NCI-H187 (cell line): ENCODE results near the gene ZBTB33.

ENCODE experiments used
- DNase-seq, 2 experiments: peaks; one replicate each; lab custom pipeline; 2025; lab: John Stamatoyannopoulos, UW

ZBTB33 gene, protein sequence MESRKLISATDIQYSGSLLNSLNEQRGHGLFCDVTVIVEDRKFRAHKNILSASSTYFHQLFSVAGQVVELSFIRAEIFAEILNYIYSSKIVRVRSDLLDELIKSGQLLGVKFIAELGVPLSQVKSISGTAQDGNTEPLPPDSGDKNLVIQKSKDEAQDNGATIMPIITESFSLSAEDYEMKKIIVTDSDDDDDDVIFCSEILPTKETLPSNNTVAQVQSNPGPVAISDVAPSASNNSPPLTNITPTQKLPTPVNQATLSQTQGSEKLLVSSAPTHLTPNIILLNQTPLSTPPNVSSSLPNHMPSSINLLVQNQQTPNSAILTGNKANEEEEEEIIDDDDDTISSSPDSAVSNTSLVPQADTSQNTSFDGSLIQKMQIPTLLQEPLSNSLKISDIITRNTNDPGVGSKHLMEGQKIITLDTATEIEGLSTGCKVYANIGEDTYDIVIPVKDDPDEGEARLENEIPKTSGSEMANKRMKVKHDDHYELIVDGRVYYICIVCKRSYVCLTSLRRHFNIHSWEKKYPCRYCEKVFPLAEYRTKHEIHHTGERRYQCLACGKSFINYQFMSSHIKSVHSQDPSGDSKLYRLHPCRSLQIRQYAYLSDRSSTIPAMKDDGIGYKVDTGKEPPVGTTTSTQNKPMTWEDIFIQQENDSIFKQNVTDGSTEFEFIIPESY

DNA sequence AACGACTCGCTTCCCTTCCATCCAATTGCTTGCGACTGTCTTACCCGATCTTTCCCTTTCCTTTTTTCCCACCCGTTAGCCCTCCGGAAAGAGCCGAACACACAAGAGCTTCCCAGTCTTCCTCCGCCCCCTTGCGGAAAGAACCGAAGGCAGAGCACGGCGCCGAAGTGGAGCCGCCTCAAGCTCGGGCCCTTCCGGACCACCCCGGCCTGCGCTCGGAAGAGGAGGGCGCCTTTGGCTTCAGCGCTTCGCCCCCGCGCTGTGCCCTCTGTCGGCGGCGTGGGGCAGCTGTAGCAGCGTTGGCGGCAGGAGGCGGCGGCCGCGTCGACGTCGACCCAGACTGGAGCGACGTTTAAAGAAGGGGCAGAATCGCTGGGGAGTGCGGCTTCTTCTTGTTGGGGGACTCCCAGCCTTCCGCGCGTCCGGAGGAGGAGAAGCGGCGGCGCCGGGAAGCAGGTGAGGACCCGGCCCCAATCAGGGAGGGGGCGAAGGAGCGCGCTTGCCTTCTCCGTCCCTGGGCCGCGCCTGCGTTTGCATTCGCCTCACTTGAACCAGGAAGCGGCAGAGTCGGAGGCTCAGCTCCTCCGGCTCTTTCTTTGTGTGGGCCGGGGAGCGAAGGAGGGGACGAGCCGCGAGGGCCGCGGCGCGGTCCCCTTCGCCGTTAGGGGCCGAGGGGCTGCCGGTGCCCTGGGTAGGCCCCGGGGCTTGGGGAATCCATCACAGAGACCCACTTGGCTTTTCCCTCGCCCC is at the start of gene ZBTB33:
TSS of gene ZBTB33 (plus strand) at position 291 of the 750 bp plus-strand sequence. CDS start 2,604 bp downstream, outside the sequence.
- DNase-seq: peak; percentile 82 to 94

DNA sequence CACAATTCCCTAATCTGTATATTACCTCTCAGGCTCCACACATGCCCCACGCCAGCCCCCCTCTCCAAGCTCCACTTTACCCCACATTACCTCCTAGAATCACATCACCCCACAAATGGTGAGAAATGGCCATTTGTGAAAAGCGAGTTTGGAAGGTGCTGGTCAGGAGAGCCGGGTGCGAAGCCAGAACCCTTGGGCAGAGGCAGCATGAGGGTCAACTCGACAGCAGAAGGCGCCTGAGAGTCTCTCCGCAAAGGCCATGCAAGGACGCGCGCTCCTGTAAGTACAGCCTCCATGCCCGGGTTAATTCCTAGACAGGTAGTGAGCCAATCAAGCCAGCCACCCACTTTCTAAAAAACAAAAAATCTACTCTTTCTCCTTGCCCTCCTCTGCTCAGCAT is 49.8 kb upstream of the ZBTB33 start:
- no peak for DNase-seq

DNA sequence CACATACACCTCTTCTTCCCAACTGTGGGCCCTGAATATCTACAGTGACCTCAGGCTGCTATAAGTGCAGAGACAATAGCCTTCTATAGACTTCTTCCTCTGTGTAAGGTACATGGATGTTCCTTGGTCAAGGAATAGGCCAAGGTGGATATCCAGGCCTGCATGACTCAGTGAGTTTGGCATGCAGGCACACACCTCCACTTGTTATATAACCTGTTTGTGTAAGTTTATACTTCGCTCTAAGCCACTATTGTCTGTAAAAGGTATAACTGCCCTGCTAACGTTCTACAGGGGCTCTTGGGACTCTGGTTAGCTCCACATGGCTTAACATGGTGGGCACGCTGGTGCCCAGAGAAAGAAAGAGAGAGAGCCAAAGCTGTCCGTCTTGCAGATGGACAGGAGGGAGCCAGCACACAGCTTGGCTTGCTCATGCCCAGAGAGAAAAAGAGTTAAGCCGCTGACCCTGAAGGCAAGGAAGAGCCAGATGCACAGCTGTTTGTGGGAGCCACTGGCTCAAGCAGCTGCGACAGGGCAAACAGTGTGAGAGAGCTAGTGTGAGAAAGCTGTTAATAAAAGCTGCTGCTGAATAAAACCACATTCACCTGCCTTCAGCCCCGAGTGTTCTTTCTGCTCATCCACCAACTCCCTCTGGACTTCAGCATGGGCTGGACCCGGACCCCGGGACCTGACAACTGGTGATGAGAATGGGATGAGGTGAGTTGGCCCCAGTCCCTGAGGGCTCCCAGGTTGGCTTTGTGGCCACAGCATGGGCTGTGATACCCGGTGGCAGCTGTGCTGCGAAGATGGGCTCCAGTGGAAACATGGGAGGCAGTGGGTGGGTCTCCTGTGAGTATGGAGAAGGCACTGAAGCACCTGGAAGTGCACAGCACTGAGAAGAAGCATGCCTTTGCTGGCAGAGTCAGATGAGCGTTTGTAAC is 44.5 kb upstream of the ZBTB33 start:
- no peak for DNase-seq

DNA sequence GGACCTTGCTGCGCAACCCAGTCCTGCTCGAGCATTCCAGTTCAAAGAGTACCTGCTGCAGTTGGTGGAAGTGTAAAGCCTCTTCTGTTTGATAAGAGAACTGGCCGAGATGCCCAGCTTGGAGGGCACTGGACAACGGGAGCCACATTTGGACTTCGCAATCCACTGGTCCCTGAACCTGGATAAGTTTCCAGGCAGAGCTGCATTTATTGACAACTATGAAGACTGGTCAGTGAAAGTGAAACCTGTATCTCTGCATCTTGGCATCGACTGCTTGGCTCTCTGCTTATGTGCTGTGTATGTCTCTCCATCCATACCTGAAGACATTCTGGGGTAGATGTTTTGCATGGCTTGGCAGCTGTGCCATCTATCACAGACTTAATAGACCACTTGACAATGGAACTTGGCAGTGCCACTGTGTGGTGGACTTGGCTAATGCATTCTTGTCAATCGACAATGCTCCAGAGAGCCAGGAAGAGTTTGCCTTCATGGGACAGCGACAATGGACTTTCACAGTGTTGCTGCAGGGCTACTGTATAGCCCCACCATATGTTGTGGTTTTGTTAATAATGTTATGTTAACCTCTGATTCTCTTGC is 43.5 kb upstream of the ZBTB33 start:
- no peak for DNase-seq

DNA sequence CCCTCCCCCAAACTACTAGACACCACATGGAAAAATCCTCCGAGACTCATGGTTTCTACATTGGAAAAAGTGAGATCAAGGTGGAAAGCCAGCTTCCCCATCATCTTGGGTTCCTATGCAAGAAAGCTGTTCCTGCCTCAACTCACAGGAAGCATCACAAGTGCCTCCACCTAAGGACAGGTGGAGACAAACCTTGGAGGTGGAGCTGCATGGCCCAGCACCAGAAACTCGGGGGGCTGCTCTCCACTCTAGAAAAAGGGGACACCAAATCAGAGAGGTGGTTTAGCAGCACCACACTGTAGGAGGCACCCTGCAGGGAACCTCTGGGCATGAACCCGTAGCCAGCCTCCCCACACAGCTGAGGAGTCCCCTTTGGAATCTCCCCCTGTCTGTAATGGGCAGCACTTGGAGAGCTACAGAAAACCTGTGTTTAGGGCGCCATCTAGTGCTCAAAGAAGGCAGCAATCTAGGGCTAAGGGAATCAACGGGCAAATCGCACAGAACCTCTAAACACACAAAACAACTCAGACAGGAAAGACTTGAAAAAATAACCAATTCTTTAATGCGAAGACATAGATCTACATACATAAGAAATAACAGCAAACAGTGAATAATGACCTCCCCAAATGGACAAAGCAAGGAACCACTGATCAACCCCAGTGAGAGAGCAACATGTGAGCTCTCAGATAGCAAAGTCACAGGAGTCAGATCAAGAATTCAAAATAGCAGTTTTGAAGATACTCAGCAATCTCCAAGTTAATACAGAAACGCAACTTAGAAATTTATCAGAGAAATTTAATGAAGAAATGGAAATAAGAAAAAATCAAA is 37.0 kb upstream of the ZBTB33 start:
- DNase-seq: peak; percentile 7 to 9

DNA sequence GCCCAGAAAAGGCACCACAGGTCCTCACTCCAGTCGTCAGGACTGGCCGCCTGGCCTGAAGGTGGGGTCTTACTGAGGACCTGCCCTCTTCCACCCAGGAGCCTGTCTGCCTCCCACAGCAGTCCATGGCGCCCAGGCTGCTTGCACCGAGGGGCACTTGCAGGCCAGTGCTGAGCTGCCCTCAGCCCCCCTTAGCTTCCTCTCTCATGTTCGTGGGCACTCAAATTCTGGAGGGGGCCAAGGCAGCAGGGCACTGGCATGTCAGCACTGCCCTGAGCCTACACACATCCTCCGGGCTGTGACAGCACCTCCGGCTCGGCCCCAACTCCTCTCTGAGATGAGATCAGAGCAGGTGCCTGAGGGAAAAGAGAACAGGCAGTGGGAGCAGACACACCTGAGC is 27.2 kb upstream of the ZBTB33 start:
- no peak for DNase-seq

DNA sequence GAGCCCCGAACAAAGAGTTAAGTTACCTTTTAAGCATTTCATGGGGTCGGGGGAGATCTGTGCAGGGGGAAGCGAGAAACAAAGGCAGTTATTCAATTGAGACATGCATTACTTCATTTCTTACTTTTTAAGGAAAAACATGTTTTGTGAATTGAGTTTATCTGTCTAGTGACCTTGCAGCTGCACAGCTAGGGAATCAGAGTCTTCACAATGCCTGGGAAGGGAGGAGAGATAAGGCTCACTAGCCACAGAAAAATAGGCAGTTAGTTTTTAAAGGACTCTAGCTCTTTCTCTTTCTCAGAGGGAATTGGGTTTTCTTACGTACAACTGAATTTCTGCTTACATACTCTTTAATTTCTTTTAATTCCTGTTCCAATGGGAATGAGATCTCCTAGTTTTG is 26.2 kb upstream of the ZBTB33 start:
- no peak for DNase-seq

DNA sequence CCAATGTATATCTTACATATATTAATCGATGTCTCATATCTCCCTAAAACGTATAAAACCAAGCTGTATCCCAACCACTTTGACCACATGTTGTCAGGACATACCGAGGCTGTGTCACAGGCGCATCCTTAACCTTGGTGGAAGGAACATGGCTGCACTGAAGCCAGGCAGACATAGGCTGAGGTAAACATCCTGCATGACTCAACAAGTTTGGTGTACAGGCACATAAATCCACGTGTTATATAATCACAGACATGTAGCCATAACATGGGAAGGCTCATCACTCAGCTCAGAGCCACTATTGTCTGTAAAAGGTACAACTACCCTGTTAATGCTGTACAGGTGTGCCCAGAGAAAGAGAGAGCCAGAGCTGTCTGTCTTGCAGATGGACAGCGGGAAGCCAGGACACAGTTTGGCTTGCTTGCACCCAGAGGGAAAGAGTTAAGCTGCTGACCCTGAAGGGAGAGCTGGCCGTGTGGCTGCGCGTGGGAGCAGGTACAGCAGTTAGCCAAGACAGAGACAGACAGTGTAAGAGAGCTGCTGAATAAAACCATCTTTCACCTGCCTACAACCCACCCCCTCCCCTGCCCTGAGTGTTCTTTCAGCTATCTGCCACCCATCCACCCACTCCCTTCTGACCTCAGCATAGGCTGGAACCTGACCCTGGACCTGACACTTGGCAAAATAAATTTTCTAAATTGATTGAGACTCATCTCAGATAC is 22.3 kb upstream of the ZBTB33 start:
- DNase-seq: no peak

DNA sequence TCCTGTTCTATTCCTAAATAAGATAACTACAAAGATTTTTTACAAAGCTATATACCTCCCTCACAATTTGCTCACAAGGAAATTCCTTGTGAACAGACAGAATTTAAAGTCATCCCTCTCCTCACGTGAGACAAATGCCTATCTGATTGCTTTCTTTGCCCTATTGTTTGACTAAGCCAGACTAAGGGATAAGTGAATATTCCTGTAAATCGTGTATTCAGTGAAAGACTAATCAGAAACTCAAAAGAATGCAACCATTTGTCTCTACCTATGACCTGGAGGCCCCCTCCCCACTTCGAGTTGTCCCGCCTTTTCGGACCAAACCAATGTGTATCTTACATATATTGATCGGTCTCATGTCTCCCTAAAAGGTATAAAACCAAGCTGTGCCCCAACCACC is 15.3 kb upstream of the ZBTB33 start:
- DNase-seq: no peak

DNA sequence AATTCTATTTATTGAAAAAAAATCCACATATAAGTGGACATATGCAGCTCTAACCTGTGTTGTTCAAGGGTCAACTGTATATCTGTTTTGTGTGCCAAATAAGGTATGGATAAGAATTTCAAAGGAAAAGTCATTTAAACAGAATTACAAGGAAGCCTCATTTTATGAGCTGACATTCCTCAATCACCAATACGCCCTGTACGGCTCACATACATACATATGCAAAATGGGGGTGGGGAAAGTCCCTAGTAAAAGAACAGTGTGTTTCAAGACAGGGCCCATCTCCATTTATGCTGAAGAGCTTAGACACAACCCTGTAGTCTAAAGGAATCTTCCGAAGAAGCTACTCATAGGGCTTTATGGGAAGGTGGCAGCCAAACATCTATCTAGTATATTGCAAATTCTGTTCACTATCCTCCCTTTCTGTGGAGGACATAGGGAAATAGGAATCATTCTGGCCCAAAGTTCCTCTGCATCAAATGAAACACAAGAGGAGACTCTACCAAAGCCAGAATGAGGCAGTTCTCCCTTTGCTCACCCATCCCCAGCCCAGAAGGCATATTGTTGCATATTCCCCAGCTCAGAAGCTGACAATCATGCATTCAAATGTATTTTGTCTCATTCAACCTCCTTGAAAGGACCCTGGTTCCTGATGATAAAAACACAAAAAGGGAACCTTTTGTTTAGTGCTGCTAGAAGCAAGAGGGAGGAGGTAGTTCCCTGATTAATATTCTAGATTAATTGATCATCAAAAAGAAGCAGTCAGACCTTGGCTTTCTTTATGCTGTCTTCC is 13.7 kb upstream of the ZBTB33 start:
- no peak for DNase-seq

DNA sequence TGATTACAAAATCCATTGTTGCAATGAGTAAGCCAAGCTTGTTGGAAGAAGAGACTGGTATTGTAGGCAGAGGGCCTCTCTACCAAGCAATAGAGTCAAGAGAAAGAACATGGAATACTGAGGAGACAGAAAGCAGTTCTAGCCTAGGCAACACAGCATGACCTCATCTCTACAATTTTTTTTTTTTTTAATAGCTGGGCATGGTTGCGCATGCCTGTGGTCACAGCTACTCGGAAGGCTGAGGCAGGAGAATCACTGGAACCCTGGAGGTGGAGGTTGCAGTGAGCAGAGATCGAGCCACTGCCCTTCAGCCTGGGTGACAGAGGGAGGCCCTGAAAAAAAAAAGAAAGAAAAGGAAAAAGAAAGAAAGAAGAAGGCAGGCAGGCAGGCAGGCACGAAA is 11.7 kb upstream of the ZBTB33 start:
- DNase-seq: no peak

DNA sequence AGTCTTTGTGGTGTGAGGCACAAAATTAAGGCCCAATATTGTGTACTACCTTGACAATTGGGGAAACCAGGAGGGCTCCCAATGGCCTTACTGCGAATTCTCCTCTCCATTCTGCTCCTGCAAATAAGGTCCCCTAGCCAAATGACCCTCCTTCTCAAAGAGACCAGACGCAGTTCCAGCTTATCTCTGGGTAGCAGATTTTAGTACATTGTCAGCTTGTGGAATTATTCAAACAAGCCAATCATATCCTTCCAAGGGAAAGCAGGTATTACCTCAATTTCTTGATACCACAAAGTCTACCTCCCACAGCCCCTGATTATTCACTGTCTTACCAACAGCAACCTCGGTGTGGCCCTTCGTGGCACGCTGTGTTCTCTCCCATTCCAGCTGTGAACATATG is 7.8 kb upstream of the ZBTB33 start:
- DNase-seq: no peak

DNA sequence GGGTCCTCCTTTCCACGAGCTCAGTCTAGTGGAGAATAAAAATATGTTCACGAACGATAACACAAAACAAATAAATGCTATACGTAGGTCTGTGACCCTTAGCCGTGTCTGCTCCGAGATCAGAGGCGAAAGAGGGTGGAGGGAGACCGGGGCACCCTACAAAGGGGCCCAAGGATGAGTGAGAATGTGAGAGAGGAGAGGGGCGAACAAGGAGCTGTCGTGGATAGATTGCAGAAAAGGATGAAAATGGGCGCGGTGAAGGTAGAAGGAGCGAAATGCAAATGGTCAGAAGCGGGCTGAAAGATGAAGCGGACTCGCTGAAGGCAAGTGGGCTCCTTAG is 6.2 kb upstream of the ZBTB33 start:
- no peak for DNase-seq

DNA sequence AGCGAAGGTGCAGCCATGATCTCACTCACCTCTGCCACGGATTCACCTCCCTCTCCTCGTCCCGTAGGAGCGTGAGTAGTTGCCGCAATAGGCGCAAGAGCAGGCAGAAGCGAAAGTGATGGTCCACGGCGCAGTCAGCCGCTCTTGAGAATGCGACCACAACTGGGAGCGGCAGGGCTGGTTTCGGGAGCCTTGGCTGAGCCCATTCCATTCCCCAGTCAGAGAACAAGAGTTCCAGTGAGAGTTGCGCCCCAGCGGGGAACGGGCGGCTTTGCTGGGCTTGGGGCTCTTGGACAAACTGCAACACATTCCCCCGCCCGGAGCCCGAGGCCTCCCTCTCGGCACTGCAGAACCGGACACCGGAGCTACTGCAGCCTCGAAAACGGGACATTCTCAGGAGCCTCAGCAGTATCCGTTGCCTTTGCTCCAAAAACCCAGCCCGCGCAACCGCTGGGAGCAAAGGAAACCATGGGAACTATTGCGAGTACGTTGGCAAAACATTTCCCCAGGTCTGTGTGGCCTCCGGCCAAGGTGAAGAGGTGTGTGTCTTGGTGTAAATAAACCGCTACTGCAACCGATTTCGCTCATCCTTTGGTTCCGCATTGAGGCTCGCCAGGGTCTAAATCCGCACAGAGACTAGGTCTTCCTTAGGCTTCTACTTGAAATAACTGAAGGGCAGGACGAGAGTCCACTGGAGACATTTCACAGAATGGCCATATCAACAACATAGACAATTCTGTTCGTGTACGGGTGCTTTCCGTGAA is 5.7 kb upstream of the ZBTB33 start:
- peak; percentile 61 to 71 for DNase-seq

DNA sequence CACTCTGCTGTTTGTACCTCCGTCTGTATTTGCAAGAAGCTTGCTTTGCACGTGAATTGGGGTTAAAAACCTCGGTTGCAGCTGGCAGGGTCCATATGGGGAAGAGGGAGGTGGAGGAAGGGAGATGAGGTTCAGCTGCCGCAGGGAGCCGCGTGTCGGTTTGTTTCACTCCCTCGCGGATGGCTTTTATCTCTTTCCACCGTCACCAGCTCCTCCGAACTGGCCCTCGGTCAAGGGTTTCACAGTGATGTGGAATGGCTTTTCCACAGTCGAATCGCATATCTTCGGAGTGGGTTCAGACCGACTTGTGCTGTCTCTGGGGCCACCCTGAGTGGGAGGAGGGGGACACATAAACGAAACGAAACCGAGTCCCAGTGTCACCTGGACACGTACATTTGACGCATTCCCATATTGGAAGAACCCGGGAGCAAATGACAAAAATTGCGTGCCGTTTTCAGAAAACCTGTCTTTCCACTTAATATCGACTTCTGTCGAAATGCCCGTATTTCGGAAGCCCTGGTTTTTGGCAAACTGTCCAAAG is 929 bp downstream of the ZBTB33 start:
- DNase-seq: no peak

DNA sequence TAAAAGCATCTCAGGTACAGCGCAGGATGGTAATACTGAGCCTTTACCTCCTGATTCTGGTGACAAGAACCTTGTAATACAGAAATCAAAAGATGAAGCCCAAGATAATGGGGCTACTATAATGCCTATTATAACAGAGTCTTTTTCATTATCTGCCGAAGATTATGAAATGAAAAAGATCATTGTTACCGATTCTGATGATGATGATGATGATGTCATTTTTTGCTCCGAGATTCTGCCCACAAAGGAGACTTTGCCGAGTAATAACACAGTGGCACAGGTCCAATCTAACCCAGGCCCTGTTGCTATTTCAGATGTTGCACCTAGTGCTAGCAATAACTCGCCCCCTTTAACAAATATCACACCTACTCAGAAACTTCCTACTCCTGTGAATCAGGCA is 3.2 kb downstream of the ZBTB33 start:
- DNase-seq: no peak

DNA sequence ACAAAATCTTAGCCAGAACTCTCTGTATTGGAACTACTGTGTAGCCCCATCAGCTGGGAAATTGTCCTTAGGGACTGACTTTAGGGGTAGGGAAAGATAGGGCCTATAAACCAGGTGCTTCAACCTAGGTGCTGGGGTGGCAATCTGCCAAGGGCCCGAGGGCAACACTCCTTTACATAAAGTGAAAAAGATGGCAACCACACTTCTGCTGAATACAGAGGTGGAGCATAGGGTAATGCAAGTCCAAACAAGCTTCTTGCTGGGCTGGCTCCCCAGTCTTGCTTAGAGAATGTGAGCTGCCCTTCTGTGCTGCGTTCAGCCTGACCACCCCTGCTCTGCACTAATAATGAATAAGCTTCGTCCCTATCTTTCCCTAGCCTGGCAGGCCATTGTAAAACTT is 9.8 kb downstream of the ZBTB33 start:
- DNase-seq: no peak
